Stimulated activated CD4-positive, alpha-beta T cell treated with anti-CD3 and anti-CD28 coated beads, Interleukin-1b, Interleukin-23, amount 100 ng/mL, for 24 hours (primary cell): ENCODE results near the gene HSPA12A.

Experiments
- DNase-seq, 4 experiments: peaks; one replicate each; pipeline ENCODE4 v3.0.0-alpha.2; 2020; ENCODE audit warnings: low read depth in 4 of 4, low spot score in 1 of 4

Gene HSPA12A

GRCh38 chr10:116669832-116670644 is 72.3 kb downstream of the HSPA12A start:
- DNase-seq: no peak

GRCh38 chr10:116669080-116669479 is 73.3 kb downstream of the HSPA12A start:
- DNase-seq: no peak

- DNase-seq: no peak
Observed at GRCh38 chr10:116668446-116668845, 73.9 kb downstream of the HSPA12A start.

- no peak for DNase-seq
Observed at GRCh38 chr10:116668018-116668417, 74.3 kb downstream of the HSPA12A start.

- no peak for DNase-seq
Observed at GRCh38 chr10:116667484-116667883, 74.9 kb downstream of the HSPA12A start.

GRCh38 chr10:116665541-116666125 is 76.7 kb downstream of the HSPA12A start:
- DNase-seq: no peak

GRCh38 chr10:116664631-116665030 is 77.7 kb downstream of the HSPA12A start:
- DNase-seq: no peak

- DNase-seq: no peak
Observed at GRCh38 chr10:116663342-116663741, 79.0 kb downstream of the HSPA12A start.

- DNase-seq: no peak
Observed at GRCh38 chr10:116660860-116661259, 81.5 kb downstream of the HSPA12A start.

GRCh38 chr10:116659049-116659670 is 83.2 kb downstream of the HSPA12A start:
- DNase-seq: no peak

- no peak for DNase-seq
Observed at GRCh38 chr10:116657863-116658551, 84.4 kb downstream of the HSPA12A start.

GRCh38 chr10:116656044-116656443 is 86.3 kb downstream of the HSPA12A start:
- DNase-seq: no peak

- DNase-seq: no peak
Observed at GRCh38 chr10:116655568-116655967, 86.8 kb downstream of the HSPA12A start.

GRCh38 chr10:116654816-116655215 is 87.5 kb downstream of the HSPA12A start:
- no peak for DNase-seq

- no peak for DNase-seq
Observed at GRCh38 chr10:116653885-116654284, 88.5 kb downstream of the HSPA12A start.

GRCh38 chr10:116648903-116649302 is 93.5 kb downstream of the HSPA12A start:
- DNase-seq: no peak

- DNase-seq: no peak
Observed at GRCh38 chr10:116646502-116646901, 95.9 kb downstream of the HSPA12A start.

- no peak for DNase-seq
Observed at GRCh38 chr10:116637830-116638229, 104.5 kb downstream of the HSPA12A start.

- no peak for DNase-seq
Observed at GRCh38 chr10:116636976-116637375, 105.4 kb downstream of the HSPA12A start.

GRCh38 chr10:116636385-116636784 is 106.0 kb downstream of the HSPA12A start:
- DNase-seq: no peak

- DNase-seq: no peak
Observed at GRCh38 chr10:116634126-116634975, 108.0 kb downstream of the HSPA12A start.
